Stimulated activated CD4-positive, alpha-beta T cell treated with anti-CD3 and anti-CD28 coated beads, Interleukin-15, amount 100 ng/mL, for 48 hours (primary cell): ENCODE measurements around the gene POU2F1.

Experiments
- DNase-seq, 2 donors: peaks; one replicate each; pipeline ENCODE4 v3.0.0-alpha.2; 2020; ENCODE audit warnings: low read depth in 2 of 2

Gene POU2F1

DNA sequence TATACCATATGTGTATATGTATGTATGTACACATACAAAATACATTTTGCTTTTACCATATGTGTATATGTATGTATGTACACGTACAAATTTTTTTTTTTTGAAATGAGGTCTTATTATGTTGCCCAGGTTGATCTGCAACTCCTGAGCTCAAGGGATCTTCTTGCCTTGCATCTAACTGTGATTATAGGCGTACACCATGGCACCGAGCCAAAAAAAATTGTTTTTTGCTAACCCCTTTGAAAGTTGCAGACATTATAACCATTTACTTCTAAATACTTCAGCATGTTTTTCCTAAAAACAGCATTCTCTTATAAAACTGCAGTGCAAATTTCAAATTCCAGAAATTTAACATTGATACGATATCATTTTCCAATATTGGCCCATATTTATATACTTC is 147.0 kb downstream of the POU2F1 start:
- DNase-seq: no peak

DNA sequence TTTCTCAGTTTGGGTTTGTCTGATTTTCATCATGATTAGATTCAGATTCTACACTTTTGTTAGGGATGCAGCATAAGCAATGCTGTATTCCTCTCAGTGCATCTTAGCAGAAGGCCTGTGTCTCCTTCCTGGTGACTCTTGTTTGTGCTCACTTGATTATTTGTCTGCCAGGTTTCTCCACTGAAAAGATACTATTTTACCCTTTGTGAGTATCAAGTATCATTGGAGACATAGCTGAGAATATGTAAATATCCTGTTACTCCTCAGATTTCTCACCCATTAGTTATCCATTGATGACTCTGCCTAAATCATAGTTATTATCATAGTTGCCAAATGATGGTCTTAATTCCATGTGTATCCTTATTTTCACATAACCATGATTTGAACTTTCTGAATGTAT is 148.5 kb downstream of the POU2F1 start:
- no peak for DNase-seq

DNA sequence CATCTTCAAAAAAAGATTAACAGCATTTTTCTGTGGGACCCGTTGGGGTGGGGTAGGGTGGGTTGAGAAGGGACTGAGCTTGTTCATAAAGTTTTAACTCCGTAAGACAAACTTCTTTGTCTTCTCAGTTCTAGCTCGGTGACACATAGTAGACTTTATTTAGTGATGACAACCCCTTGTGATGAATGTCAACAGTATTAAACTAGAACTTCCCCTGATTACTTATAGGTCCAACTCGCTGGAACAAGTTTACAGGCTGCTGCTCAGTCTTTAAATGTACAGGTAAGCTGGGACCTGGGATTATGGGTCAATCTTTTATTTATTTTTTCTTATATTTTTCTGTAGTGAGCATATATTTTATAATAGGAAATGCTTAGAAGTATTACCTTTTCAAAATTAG is 149.2 kb downstream of the POU2F1 start:
- no peak for DNase-seq

DNA sequence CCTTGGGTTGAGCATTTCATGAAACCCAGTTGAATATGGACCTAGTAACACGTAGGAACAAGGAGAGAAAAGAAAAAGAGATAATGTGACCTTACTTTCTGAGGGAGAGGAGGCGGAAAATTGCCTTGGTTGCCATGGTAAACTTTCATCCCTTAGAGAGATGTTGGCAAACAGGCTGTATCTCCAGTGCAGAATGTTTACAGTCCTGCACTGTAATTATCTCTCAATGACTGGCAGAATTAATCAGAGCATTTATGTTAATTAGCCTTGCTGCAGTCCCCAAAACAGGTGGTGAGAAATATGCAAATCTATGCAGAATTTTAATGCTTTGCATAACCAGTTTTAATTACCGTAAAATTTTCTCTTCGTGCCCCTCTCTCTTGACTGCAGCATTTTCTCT is 150.3 kb downstream of the POU2F1 start:
- no peak for DNase-seq

DNA sequence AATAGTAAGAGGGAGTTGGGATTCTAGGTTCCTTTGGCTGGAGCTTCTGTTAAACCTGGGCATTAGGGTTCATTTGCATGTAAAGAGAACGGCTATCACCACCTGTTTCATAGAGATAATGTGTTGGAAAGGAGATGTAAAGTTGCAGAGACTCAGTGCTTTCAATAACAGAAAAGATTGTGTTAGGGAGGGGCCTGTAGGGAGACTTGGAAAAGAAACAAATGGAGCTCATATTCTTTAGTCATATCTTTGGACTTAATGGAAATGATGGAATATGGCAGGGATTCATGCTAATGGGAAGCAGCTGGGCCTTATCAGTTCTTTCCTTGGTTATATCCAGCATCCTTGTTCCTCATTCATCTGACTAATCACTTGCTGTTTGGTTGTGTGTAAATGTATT is 152.7 kb downstream of the POU2F1 start:
- no peak for DNase-seq

DNA sequence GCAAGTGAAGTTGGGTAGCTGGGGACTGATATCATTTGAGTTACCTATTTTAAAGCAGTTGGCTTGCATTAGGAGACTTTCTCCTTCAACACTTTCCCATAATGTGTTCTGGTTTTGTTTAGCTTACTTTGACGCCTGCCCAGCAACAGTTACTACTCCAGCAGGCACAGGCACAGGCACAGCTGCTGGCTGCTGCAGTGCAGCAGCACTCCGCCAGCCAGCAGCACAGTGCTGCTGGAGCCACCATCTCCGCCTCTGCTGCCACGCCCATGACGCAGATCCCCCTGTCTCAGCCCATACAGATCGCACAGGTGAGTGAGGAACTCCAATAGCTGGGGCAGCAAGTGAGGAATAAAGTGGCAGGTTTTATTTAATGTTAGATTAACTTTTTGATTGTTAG is 153.3 kb downstream of the POU2F1 start:
- no peak for DNase-seq

DNA sequence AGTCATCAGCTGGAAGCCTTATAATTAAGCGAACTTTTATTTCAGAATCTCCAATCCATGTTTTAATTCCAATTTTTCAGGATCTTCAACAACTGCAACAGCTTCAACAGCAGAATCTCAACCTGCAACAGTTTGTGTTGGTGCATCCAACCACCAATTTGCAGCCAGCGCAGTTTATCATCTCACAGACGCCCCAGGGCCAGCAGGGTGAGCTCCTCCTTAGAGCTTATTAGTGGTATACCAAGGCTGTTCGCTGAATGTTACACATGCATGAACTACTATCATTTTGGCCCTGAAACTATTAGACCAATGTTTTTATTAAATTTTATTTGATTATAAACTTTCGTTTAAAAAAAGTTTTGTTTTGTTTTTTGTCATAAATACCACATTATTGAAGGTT is 155.3 kb downstream of the POU2F1 start:
- no peak for DNase-seq

DNA sequence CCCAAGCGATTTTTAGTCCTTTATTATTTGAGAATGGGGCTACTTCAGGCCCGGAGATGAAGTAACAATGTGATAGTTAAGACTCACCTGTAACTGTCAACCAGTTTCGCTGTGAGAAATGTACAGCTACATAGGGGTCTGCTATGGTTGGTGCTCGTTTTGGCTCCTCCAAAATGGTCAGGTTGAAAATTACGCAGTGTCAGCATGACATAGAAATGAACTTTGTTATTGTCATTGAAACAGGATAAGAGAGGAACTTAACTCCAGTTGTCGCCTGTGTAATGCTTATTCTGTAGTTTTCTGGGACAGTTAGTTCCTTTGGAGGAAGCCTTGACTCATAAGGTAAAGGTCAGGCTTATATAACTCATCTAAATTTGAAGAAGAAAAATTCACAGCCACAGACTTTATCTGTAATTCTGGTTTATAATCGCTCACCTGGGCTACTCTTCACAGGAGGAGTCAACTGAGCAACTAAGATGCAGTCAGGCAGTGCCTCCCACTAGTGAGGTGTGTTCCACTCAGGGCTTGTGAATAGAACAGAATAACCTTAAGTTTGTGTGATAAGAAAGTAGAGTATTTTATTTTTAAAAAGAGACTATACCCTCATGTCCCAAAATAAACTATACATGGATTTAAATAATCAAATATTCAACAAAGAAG is 166.7 kb downstream of the POU2F1 start:
- DNase-seq: no peak

DNA sequence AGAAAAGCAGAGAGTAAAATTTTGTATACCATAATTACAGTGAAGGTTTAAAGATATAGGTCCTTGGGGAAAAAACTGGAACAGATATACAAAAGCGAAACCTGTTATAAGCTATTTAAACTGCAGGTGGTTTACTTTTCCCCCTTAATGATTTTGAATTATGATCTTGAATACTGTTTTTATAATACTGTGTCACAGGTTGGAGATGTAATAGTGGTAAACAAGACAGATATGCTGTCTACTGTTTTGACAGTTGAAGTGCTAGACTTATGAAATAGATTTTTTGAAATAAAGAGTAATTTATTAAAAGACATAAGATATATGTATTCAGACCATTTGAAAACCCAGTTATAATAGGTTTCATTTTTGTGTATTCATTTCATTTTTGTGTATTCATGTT is 168.3 kb downstream of the POU2F1 start:
- no peak for DNase-seq

DNA sequence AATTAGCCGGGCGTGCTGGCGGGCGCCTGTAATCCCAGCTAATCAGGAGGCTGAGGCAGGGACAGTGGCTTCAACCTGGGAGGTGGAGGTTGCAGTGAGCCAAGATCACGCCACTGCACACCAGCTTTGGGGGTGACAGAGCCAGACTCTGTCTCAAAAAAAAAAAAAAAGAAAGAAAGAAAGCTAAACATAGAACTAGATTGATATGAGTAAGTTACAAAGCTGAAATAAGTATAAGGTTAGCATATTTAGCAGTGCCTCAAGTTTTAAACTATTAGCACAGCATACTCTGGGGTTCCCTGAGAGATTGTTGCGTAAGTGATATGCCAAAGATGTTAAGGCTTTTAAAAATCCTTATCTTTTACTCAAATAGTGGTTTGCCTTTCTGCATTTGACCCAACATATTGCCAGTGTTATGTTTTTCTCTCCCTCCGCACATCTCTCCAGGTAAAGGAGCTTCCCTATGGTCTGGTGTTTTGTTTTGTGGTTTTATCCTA is 171.6 kb downstream of the POU2F1 start:
- no peak for DNase-seq

DNA sequence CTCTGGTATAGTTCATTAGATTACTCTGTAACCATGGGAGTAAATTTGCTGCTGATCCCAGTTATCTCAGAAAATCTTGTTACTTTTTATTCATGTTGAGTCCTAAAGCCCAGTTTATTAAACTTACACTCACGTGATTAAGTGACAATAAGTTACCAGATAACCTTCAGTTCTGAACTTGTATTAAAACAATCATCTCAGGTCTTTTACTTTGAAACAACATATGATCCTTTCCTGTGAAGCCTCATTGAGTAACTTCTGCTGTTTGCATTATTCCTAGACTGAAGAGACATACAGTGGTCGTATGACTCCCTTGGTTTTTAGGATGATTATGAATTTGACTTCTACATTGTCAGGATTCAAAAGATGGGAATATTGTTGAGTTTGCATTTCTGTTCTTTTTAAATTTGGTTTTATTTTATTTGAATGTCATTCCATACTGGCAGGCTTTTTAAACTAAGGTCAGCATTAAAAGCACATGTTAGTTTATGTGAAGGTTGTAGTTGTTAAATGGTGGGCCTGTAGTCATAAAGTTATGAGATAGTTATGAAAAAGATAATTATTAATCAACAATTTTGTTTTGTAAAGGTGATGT is 179.8 kb downstream of the POU2F1 start:
- DNase-seq: no peak

DNA sequence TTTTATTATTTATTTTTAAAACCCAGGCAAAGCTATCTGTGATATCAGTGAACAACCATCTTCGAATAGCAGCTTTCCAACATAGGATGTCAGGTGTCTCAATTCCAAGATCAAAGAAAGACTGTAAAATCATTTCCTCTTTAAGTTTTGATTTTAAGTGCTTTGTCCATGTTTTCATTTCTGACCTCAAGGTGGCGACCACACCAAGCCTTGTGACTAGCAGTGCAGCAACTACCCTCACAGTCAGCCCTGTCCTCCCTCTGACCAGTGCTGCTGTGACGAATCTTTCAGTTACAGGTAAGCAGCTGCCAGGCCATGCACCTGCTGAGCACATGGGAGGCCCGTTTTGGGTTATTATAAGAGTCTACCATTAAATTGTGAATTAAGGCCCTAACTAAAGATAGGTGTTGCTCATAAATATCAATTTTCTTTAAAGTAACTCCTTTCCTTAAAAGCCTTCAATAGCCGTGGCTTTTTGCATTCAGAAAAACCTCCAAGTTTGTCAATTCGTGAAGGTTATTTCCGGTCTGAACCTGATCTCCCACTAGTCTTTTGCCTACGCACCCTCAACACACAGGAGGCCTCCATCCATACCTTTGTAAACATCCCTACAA is 180.7 kb downstream of the POU2F1 start:
- DNase-seq: peak; percentile 14 to 20

DNA sequence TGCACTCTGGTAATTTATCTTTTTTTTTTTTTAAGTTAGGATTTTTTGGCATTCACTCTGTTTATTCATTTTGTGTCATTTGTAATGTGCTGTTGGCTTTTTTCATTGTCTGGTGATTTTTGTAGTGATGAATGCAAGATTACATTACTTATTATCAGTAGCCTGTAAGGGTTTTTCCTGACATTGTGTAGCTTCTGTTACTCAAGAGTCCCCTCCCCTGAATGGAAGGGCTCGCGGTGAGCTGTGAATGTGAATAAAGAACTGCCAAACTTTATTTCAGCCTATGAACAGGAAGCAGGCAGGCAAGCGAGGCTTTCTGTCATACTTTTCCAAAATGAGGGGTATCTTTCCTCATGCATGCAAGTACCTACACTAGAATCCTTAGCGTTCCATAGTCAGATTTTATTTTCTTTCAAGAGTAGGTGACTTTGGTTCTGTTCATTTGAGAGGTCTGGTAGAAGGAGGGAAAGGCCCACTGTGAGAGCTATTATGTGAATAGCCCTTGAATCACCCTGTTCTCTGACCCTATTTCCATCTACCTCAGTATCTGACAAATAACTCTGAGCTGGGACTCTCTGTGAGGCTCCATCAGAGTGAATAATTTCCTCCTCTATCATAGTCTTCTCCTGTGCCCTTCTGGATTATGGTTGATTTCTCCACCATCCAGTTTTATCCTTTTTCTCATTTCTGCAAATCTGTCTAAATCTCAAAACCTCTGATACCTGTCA is 183.6 kb downstream of the POU2F1 start:
- no peak for DNase-seq

DNA sequence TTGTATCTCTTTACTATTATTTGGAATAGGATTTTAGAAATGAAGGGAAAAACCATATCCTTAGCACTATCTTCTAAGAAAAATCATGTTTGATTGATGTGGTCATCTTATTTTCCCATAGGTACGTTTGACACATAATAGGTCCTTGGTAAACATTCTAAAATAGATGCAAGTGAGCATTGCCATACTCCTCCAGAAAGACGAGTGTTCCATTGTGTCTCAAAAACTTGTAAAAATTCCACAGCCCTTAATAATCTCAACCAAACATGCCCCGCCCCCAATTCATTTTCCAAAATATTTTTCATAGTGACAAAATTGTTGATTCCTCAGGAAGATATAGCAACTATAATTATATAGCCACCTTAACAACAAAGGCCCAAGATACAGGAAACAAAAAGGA is 184.2 kb downstream of the POU2F1 start:
- no peak for DNase-seq

DNA sequence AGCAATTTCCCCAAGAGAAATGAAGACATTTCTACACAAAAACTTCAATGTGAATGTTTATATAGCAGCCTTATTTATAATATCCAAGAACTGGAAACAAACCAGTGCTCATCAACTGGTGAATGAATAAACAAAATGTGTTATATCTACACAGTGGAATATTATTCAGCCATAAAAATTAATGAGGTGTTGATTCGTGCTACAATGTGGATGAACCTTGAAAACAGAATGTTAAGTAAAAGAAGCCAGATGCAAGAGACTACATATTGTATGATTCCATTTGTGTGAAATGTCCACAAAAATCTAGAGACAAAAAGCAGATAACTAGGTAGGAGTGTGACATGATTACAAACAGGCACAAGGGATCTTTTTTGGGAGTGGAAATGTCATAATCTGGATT is 187.7 kb downstream of the POU2F1 start:
- DNase-seq: no peak

DNA sequence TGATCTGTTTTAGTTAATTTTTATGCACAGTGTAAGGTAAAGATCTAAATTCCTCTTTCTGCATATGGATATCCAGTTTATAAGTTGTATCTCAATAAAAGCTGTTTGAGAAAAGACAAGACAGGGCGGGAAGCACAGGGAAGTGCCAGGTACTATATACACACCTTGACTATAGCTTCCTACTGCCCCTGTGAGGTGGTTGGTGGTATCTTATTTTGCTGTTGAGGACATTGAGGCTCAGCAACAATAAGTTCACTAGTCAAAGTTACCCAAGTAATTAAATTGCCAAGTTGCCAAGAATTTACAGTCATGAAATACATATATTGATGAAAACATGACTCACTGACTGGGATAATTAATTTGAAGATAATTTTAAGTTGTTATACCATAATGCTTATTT is 188.5 kb downstream of the POU2F1 start:
- DNase-seq: no peak

DNA sequence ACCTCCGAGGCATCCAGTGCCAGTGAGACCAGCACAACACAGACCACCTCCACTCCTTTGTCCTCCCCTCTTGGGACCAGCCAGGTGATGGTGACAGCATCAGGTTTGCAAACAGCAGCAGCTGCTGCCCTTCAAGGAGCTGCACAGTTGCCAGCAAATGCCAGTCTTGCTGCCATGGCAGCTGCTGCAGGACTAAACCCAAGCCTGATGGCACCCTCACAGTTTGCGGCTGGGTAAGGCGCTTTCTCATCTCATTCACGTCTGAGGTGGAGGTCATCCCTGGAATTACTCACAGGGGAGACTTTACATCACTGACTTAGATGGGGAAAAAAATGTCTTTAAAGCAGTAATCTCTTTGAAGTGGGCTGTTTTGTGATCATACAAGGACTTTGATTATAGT is 191.4 kb downstream of the POU2F1 start:
- DNase-seq: peak in 1 of 2 donors; percentile 33

DNA sequence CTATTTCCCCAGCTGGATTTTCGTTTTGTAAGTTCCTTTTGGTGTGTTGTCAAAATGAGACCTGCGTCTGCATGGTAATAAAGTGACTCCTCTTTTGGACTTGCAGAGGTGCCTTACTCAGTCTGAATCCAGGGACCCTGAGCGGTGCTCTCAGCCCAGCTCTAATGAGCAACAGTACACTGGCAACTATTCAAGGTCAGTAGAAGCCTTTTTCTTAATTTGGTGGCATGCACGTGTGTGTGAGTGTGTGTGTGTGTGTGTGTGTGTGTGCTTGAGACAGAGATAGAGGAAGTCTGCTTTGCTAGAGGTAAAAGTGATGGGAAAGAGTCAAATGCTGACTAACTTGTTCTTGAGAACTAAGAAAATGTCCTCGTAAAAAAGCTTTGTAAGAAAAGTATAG is 192.2 kb downstream of the POU2F1 start:
- DNase-seq: no peak

DNA sequence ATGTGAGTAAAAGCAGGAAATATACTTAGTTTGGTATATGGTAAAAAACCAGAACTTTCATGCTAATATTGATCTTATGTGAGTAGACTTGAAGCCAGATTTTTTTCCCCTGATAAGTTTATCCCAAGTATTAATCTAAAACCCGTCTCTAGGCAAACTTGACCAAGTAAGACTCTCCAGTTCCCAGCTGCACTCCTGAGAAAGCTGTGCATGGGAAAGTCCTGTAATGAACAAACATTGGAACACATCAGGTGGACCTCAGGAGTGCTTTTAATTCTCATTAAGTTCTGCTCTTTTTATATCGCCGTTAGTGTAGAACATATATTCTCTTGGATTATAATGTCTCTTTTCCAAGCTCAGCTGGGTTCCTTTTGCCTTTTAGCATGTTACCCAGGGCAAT is 192.6 kb downstream of the POU2F1 start:
- DNase-seq: no peak

DNA sequence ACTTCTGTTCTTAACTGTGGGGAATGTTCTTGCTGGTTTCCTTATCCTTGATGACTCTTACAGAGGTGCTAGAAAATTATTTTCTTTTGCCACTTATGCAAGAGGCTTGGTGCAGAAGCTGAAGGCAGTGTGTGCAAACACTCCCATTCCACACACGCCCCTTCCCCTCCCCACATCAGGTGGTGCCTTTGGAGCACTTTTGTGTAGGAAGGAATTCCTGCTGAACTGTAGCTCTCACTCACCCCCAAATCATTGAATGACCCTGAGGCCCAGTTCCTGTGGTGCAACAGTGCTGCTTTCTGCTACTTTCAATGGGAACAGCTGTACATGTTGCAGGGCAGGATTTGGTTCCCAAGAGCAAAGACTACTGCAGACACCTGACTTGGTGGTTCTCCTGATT is 195.8 kb downstream of the POU2F1 start:
- DNase-seq: no peak

DNA sequence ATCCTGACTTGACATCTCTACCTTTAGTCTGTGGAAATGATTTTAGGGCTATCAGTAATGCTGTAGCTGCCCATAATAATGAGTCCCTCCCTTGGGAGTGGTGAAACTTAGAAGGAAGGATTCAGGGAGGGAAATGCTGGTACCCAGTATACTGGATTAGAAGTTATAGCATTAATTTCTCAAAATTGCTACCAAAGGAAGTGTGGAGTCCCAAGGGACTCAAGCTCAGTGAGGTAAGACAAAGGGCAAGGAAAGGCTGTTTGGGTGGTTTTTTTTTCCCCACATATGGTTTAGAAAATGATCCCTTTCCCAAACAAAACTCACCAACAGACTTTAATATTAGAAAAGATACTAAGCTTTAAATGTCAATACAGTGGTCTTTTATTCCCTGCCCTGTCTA is 197.7 kb downstream of the POU2F1 start:
- no peak for DNase-seq

DNA sequence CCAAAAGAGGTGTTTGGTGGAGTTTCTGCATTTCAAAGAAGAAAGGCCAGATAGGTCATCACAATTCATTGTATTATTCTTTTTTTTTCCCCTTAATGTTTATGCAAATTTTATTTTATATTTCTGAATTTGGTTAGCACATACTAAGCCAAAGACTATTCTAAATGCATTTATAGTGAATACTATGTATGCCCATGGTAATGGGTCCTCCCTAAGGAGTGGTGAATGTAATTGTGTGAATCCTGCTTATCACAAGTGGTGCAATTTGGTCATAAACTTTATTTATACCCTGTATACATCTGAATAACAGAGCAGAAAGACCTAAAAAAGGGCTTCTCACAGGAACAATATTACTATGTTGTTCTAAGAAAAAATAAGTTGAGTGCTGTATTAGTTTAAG is 198.6 kb downstream of the POU2F1 start:
- DNase-seq: no peak

DNA sequence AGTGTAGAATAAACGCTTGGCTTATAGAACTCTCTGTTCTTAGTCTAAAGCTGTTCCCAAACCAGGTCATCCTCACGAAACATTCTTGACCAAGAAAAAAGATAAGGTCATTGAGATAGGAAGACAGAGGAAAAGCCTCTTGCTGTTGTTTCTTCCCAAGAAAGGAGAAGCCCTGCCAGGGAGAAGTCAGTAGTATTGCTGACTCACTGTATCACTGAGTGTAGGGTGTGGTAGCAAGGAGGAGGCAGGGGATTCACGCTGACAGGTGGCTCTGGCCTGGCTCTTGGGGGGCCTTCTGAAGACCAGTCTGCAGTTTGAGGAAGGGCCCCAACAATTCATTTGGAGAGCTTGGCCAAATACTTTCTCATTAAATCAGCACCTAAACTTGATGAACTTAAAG is 199.8 kb downstream of the POU2F1 start:
- no peak for DNase-seq
